ENCODE results near the gene LGR4.
"Not testable (repeated sequence)": the region's sequence is repeated elsewhere in the genome, so short reads cannot be mapped to it uniquely, and the experiment has no call there.

Gene LGR4

GRCh38 chr11:27456140-27456794 lies 16.3 kb downstream of the LGR4 start:
- no peak for DNase-seq

- no peak for DNase-seq
Observed at GRCh38 chr11:27455667-27456066, 16.9 kb downstream of the LGR4 start.

DNA sequence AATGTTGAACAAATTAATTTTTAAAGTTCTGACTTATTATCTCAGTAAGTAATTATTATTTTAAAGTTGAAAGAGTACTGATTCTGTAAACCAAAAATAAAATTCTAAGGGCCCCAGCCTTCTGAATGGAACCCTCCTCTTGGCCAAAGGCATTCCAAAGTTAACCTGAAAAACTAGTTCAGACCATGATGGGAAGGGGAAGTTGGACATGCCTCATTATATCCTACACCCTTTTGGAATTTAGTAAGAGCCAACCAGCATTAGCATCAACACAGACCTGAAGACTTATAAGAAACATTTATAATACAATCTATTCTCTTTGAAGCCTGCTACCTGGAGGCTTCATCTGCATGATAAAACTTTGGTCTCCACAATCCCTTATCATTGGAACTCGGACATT lies 18.9 kb downstream of the LGR4 start:
- no peak for DNase-seq

- DNase-seq: no peak
Observed at GRCh38 chr11:27452147-27452546, 20.4 kb downstream of the LGR4 start.

DNA sequence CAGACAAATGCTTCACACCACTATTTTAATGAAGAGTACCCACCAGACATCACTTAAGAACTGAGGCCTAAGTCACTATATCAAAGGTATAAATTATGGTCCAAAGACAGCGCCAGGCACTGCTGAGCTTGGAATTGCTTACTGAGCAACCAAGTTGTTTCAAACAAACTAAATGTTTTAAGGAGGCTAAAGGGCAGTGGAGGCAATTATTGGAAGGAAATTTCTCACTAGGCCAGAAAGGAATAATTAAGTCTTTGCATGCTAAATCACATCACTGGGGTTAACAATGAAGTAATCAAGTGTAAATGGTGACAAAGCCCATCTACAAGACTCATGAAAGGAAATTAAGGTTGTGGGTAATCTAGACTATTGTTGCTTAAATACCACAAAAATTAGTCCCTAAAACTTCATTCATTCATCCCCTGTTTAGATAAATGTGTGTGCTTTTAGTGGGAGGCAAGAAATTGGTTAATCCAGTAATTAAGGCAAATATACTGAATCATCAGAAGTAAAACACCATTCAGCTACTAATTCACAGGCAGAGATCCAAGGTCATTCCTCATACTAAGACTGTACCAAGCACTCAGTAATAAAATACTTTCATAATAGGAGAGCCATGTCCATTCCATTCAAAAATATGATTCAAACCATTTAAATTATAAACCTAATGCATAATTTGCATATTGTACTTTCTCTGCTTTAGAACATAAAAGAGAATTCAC lies 21.2 kb downstream of the LGR4 start:
- DNase-seq: no peak

- not testable (repeated sequence) for DNase-seq
Observed at GRCh38 chr11:27448184-27448540, 24.4 kb downstream of the LGR4 start.

- DNase-seq: no peak
Observed at GRCh38 chr11:27447288-27448183, 25.1 kb downstream of the LGR4 start.

DNA sequence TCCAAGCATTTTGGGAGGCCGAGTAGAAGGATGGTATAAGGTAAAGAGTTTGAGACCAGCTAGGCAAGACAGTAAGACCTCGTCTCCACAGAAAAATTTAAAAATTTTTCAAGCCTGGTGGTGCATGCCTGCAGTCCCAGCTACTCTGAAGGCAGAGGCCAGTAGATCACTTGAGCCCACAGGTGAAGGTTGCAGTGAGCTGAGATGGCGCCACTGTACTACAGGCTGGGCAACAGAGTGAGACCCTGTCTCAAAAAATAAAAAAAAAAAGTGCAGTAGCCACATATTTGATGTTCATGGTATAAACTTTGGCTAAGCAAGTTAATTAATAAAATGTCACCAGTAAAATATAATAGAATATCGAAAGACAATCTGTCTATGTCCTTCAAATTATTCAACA lies 27.0 kb downstream of the LGR4 start:
- no peak for DNase-seq

DNA sequence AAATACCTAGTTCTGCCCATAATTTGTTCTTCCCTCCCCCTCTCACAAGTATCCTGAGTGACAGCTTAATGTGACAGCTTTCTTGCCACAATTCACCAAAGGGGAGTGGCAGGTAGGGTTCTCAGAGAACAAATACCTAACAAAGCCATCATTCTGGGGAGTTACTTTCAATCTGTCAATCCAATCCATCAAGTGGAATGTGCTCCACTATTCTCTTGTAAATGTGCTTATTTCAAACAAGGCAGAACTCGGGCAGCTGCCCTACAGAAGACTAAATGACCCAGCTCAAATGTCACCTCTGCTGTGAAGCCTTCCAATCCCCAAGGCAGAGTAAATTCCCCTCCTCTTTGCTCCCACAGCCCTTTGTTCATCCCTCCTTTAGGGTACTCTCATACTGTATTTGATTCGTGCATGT lies 27.8 kb downstream of the LGR4 start:
- no peak for DNase-seq

DNA sequence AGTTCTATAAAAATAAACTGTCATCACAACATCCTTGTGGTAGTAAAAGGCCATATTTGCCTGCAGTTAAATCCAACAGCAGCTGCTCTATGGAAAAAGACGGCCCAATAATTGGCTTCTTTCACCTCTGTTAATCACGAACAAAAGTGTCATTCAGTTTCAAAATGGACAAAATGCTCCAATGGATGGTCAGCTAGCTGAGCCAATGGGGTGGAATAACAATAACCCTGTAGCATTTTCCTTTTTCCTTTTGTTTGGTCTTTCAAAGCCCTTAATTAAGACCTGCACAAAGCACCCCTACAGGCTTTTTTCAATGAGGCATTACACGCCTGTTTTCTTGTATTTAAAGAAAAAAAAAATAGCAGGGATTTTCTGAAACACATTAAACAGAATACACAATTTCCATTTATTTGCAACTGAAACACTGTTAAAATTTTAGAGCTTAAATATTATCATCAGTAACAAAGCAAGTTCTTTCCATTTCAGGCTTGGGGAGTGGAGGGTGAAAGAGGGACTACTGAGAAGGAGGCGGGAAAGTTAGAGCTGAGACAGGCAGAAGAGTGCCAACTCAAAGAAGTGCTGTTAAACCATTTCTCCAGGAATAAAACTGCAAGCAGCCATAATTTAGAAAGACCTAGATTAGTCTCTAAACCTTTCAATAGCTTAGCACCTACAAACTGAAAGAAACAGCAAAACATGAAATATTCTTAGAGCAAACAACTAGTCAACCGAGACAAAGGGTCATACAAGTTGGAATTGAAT lies 28.7 kb downstream of the LGR4 start:
- peak; percentile 27 to 91 for DNase-seq

DNA sequence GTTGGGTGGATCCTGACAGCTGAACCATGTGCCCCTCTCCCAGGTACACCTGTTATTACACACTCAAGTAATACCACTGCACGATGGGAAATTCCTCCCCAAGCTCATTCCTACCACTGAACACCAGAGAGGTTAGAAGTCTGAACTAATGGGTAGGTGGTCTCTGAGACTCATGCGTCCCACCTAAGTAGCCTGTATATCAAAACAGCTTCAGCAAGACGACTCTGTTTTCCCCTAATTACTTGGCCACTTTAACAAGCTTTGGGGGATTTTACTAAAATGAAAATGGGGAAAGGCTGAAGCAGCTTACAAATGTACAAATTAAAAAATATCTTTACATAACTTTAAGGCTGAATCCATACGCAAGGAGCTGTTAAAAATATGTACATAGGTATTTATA lies 29.4 kb downstream of the LGR4 start:
- DNase-seq: no peak

- no peak for DNase-seq
Observed at GRCh38 chr11:27440090-27440489, 32.5 kb downstream of the LGR4 start.

- no peak for DNase-seq
Observed at GRCh38 chr11:27438595-27438981, 34.0 kb downstream of the LGR4 start.

DNA sequence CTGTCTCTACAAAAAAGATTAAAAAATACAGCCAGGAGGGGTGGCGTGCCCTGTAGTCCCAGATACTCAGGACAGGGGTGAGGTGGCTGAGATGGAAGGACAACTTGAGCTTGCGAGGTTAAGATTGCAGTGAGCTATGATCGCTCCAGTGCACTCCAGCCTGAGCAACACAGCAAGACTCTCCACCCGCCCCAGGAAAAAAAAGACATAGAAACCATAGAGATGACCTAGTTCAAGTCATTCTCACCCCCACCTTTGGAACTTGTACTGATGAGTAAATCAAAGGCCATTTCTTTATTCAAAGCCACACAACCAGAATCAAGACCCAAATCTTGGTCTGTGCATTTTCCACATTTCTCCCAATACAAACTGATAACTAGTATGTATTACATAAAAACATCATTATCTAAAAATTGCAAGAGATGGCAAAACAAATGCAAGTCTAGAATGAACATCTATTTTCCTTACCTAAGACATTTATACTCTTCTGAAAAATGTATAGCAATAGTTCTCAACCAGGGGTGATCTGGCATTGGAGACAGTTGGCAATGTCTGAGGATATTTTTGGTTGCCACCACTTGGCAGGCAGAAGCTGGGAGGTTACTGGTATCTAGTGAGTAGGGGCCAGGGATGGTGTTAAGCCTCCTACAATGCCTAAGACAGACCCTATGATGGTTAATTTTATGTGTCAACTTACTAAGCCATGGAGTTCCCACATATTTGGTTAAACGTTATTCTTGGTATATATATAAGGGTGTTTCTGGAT lies 34.6 kb downstream of the LGR4 start:
- DNase-seq: no peak

DNA sequence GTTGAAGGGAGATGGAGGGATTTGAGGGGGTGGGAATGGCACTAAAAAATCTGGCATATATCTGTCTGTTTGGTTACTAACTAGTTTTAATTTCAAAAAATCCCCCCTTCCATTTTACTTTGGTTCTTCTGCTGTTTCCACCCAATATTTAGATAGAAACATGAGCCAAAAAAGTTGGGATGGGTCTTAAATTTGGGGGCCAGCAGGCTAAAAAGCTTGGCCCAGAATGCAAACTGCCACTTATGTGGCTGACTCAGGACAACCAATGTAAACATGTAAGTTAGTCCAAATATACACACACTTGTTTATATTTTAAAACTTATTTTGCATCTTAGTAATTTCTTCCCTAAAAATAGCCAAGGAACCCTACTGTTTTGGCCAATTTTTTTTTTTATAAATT lies 35.7 kb downstream of the LGR4 start:
- no peak for DNase-seq

DNA sequence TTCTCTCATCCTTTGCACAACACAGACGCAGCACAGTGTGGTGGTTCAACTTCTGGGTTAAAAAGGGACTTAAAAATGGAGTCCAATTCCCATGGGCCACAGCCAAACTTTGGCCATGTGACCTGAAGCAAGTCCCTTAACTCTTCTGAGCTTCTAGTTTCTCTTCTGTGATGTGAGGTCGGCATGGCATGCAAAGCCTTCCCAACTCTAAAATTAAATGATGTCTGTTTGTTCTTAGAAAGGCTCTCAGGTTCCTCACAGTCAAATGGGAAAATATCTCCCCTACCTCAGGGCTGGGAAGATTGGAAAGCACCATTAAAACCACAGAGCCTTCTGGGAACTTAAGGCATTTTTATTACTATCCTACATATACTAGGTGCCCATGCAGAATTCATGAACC lies 38.8 kb downstream of the LGR4 start:
- DNase-seq: no peak

DNA sequence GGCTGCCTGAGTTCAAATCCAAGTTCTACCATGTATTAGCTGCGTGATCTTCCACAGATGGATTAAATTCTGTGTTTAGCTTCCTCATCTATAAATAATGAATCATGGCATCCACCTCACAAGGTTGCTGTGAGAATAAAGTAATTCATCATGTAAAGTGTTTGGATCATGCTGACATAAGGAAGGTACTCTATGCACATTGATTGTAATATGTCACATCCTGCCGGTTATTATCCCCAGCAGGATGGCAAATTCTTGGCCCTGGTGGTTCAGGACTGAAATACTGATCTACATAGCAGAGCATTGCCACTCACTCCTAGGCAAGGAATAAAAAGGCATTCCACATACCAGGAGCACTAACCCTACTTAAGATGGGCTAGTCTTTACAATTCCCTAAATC lies 40.8 kb downstream of the LGR4 start:
- no peak for DNase-seq

GRCh38 chr11:27429761-27430393 lies 42.7 kb downstream of the LGR4 start:
- DNase-seq: no peak

DNA sequence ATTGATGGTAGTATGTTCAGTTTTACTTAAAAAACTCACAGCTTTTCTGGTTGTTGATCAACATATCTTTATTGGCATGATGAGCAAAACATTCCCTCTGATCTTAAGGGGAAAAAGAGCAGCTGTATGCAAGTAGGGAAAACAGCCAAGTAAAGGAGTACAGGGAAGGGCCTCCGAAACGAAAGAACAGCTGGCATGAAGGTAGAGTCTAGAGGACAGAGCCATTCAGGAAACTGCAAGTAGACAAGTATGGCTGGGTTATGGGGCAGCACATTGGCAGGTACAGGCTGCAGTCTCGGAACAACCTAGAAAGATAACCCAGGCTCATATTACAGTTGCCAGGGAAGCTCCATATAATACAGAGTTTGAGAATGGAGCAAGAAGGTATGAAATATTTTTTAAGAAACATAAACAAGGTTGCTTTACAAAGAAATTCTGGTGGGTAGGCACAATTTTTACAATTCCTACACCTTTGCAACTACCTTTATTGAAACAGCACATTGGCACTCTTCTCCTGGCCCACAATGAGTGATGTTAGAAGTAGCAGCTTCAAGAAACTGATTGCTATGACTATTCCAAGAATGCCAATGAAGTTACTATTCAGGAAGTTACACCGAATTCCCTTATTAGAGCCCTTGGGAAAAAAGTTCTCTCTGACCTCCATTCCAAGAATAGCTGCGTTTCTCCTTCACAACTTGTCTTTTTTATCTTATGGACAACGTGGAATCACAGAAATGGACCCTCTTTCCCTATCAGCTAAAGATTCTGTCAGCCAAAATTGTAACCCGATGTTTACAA lies 45.2 kb downstream of the LGR4 start:
- no peak for DNase-seq

DNA sequence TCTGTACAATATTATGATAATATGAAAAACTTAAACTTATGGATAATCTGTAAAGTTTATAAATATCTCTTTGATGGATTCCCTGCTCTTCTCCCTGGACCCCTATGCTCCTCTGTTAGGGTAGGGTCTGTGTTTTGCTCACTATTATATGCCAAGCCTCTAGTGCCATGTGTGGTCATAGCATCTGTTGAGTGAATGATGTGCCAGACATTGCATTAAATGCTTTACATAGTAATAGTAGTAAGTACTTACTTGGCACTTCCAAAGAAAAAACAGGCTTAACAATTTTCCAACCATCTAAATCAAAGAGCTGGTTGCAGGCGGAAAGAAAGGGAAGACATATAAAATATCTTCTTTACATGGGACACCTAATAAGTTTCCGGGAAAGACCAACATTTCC lies 46.8 kb downstream of the LGR4 start:
- no peak for DNase-seq

DNA sequence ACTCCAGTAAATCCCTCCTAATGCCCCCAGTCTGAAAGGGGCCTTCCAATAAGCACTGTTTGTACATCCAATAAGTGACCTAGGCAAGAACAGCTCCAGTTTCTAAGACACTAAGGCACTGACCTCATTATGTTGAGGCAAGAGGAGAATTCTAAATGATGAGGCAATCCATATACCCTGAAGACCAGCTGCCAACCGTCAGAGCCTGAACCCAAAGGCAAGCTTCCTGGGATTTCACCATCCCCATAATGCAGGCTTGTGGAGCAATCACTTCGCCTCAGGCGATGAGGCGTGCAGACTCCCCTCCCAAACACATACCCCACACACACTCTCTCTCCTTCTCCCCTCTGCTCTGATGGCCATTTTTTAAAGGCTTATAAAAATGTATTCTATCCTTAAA lies 49.5 kb downstream of the LGR4 start:
- DNase-seq: no peak
